Ureter (tissue), 1 donor: ENCODE data around the gene DYRK4. TPM values are rescaled to one million over a fixed set of nuclear protein-coding genes. Genes with fewer than 3 reads are reported as not detected.
A peak's percentile ranks its signal among the peaks of the same experiment; 100 is the strongest.

Source experiments
- DNase-seq: peaks from one replicate; pipeline ENCODE4 v3.0.0-alpha.2; 2020; ENCODE audit warnings: low spot score
- total RNA-seq: library from RNA; stranded (reverse); gene quantifications from one replicate; pipeline ENCODE4 v1.2.4, GENCODE V29; 2023
- donor health status: DM: yes; HTN: yes; CAD: no.

DYRK4 gene
- total RNA-seq, 1 donor from 2014 or later: 38.5 TPM

DNA sequence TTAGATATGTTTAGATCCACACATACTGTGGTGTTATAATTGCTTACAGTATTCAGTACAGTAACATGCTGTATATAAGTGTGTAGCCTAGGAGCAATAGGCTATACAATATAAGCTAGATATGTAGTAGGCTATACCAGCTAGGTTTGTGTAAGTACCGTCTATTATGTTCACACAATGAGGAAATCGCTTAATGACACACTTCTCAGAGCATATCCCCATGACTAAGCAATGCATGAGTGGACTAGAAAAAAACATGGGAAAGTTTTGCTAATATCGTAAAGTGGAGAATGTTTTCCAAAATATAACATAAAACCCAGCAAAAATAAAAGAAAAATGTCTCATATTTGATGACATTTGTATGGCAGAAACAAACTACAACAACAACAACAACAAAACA, 59.5 kb downstream of the DYRK4 start:
- DNase-seq: no peak

DNA sequence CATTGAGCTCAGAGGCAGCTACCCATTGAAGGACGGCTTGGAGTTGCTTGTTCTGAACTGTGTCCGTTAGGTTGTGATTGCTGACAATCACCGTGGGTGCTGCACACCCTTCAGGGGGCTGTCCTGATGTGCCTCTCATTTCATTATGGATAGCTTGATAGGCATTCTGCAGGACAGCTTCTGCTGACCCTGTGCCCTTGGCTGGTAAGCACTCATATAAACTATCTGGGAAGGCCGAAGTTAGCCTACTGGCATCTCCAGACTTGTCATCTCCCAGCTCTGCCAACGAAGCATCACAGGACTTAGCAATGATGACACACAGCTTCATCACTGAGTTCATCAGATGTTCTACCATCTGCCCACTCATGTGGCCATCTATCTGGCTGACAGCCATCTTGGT, 64.5 kb downstream of the DYRK4 start:
- DNase-seq: no peak

DNA sequence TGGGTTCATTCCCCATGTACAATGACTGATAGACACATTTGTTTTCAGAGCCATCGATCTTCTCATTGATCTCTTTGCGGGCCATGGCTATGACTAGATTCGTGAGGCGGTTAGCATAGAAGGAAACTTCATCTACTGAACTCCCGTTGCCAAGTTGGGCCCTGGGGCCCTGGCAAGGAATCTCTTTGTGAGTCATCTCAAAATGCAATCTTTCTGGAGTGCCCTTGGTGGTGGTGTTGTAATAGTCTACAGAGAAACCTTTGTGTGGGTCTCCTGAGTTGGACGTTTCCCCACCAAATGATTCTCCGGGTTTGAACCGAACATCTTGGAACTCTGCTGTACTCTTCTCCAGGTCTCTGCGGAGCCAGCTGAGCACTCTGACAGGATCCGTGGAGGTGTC, 66.4 kb downstream of the DYRK4 start:
- no peak for DNase-seq

DNA sequence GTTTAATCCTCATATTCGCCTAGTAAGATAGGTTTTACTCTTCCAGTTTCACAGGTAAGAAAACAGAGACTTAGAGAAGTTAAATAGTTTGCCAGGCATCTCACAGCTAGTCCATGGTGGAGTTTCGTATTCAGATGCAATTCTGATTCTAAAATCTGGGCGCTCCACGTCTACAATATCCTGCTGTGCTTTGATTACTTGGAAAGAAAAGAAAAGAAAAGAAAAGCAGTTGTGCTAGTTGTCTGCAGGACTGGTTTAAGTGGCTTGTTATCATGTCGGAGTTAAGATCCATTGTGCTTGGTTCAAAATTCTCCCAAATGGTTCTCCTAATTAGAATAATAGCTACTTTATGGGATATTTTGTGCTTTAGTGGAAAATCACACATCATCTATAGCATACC, 68.3 kb downstream of the DYRK4 start:
- DNase-seq: no peak

DNA sequence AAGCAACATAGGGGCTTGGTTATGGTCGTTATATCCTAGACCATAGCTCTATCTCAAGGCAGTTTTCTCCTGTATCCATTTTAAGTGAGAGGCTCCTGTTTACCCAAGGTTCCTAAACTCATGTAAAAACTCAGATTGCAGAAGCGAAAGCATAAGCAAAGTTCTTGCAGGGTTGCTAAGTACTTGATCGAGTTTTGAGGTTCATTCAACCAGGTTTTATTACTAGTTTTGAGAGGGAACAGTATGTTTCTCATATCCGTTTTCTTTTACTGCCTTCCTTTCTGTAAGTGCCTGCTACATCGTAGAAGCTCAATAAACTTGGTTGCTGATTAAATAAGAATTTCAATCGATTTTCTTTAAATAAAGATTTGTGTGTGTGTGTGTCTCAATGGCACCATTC, 81.7 kb downstream of the DYRK4 start:
- DNase-seq: no peak

DNA sequence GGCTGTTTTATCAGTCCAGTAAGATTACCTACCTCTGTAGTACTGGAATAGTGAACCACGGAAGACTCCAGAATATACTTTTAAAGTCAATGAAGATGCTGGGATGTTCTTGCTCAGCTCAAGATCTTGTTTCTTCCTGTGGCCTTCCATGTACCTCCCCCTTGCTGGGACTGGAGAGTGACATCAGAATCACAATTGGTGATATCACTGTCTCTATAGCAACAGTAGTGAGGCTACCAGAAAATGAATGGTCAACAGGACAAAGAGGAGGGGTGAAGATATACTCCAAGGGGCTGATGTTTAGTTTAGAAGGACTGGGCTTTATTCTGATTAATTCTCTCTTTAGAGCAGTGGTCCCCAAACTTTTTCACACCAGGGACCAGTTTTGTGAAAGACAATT, 83.0 kb downstream of the DYRK4 start:
- no peak for DNase-seq

DNA sequence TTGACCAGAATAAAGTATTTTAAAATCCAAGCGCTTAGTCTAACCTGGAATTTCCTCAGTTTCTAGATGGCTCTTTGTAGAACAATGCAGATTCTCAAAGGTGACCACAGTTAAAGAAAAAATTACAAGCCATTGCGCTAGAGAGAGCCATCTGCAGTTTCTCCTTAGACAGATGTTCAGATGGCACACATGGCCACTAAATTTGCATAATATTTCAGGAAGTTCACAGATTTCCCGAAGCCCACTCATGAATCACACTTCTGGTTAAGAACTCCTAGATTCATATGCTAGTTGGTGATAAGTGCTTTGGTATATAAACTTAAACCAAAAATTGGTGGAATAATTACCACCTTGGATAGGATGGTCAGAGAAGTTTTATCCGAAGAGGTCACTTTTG, 86.1 kb downstream of the DYRK4 start:
- no peak for DNase-seq

DNA sequence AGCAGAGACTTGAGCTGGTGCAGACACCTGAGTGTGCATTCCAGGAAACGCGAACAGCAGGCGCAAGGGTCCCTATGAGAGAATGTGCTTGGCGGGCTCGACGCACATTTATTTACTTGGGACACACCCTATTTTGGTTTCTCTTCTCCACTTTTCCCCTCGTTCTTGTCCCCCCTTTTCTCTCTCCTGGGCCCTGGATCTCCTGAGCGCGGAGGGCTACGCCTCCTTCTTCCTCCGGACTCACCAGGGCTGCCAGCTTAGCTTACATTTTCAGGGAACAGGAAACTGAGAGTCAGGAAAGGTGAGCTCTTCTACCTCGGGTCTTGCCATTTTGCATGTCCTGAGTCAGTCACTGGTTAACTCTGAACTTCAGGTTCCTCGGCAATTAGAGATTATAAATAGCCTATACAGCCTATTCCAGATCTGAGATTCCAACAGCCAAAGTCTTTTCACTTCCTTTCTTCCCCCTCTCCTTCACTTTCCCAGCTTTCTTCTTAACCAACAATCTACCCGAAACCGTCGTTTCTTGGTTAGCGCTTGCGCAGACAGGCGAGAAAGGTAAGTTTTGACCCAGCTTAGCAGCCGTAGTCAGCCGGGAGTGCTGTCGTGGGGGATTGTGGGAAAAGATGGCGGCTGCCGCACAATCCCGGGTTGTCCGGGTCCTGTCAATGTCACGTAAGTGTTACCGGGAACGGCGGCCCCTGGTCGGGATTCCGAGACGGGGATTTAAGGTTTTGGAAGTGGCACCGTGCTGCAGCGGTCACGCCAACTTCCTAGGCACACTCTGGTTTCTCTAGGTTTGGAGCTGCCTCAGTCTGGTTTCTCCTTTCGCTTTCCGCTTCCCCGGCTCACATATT, 86.7 kb downstream of the DYRK4 start, which contains the start of the genes AKAP3 and NDUFA9:
AKAP3 (minus strand) TSS at position 551 of the 857 bp plus-strand sequence. CDS start 10,855 bp downstream, outside the sequence.
NDUFA9 (plus strand) TSS at position 614 of the 857 bp plus-strand sequence; CDS start at position 627, 13 bp downstream.
- DNase-seq: peak; percentile 86

DNA sequence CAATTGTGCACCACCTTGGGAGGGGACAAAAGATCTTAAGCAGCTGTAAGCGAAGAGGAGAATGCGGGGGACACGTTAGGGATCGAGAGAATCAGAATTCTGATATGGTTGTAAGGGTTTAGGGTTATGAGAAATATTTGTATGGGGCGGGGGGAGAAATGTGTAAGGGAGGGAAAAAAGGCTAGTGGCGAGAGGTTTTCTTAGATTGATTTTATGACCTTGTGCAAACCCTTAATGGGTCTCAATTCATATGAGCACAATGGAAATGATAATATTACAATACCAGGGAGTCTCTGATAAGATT, 87.3 kb downstream of the DYRK4 start:
- DNase-seq: no peak

DNA sequence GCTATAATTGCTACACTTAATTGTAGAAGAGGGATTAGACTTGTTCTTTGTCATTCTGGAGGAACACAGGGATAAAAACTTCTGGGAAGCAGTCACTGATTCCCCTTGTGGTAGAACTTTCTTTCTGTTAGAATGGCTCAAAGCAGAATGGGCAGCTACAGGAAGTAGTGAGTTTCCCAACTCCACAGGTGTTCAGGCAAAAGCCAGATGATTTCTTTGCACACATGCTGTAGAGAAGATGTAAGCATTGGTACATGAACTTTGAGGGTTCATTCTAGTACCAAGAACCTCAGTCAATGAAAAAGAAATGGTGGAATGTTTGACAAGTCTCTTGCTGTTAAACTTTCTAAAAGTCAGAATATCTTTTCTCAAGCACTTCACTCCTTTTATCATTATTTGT, 91.2 kb downstream of the DYRK4 start:
- no peak for DNase-seq

DNA sequence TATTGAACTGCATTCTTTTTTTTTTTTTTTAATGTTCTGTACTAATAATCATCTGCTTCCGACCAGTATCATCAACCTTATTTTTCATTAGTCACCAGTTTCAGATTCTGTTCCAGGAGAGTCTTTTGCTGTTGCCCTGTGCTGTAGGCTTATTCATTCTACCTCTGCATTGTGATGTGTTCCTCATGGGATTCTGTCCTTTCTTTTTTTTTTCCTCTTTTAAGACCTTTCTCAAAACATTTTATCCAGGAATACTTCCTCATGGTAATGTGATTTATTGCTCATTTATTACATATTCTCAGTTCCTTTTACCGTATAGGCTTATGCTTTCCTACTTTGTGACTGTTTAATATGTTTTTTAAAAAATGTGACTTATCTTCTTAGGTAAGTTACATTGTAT, 91.7 kb downstream of the DYRK4 start:
- DNase-seq: no peak

Other genes starting within 250 kb of the DYRK4 start
- 14.3 TPM for gene TIGAR, start 241.0 kb upstream of the DYRK4 start, total RNA-seq
- gene FGF23, start 182.5 kb upstream of the DYRK4 start, total RNA-seq: not detected
- not detected for gene FGF6, start 116.4 kb upstream of the DYRK4 start, total RNA-seq
- gene RAD51AP1, start 23.3 kb upstream of the DYRK4 start, total RNA-seq: 2.3 TPM
- gene AKAP3, start 86.8 kb downstream of the DYRK4 start, total RNA-seq: 4.2 TPM
- 85.9 TPM for gene NDUFA9, start 86.9 kb downstream of the DYRK4 start, total RNA-seq
- 0.70 TPM for gene GALNT8, start 158.2 kb downstream of the DYRK4 start, total RNA-seq